Measurements from ENCODE around the gene TDRD9.

The TDRD9 gene

DNA sequence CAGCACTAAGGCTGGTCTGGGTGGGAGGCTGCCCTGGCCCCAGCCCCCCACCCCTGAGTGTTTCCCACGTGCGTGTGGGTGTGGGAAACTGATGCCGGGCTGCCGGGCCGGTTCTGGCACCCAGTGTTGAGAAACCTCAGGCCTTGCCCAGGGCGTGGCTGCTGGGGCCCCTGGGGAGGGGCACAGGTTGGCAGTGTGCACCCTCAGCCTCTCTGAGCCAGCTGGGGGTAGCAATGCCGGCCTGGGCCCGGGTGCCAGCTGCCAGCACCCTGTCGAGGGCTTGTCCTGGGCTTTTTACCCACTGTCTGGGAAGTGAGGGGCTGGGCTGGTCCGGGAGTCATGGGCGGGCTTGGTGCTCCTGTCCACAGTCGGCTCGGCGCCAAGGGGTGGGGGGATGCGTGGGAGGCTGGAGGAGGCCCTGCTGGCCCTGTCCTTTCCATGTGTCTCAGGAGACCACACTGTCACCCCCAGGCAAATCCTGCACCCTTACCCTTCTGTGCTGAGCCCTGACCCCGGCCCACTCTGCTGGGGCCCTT, 172.9 kb downstream of the TDRD9 start:
- no peak for DNase-seq (ENCODE audit: extremely low read depth, insufficient read length)
- Histone ChIP-seq H3K27me3 (replicated peaks; ENCODE audit: control insufficient read depth, insufficient read depth, low read length) (no peaks in the 10 kb centered on the region), H3K36me3 (ENCODE audit: control insufficient read depth, insufficient read depth, low read length) (no peaks in the 10 kb centered on the region), H3K4me3 (replicated peaks; ENCODE audit: low read depth, low read length) (no peak overlapping the region)
- TF ChIP-seq, protein P1, sequence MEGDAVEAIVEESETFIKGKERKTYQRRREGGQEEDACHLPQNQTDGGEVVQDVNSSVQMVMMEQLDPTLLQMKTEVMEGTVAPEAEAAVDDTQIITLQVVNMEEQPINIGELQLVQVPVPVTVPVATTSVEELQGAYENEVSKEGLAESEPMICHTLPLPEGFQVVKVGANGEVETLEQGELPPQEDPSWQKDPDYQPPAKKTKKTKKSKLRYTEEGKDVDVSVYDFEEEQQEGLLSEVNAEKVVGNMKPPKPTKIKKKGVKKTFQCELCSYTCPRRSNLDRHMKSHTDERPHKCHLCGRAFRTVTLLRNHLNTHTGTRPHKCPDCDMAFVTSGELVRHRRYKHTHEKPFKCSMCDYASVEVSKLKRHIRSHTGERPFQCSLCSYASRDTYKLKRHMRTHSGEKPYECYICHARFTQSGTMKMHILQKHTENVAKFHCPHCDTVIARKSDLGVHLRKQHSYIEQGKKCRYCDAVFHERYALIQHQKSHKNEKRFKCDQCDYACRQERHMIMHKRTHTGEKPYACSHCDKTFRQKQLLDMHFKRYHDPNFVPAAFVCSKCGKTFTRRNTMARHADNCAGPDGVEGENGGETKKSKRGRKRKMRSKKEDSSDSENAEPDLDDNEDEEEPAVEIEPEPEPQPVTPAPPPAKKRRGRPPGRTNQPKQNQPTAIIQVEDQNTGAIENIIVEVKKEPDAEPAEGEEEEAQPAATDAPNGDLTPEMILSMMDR (IDR thresholded peaks at IDR 0.05; ENCODE audit: insufficient read depth, low read length, poor library complexity, severe bottlenecking): no peak

DNA sequence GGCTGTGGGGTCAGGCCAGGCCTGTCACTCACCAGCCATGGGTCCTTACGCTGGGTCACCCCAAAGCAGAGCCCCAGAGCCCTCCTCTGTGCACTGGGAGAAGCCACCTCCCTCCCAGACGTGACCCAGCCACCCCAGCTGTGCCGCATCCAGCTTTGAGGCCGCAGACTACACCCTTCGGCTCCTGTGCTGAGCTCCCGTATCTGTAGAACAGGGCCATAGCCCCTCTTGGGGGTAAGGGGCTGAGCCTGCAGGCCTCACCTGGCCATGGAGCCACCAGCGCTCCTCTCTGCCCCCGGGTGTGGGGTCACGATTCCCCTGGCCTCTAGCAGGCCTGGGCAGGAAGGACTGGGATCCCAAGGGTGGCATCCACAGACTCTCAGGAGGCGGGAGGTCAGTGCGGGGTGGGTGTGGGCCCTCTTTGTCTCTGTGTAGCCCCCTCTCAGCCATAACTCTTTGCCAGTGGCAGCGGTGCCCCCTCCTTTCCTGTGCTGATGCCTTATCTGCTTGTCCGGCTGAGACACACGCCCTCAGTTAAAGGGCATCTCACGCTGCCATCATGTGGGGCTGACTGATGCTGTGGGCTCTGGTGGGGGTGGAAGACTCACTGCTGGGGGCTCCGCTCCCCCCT, 173.5 kb downstream of the TDRD9 start:
- no peak overlapping the region for H3K4me3 ChIP-seq (replicated peaks; ENCODE audit: low read depth, low read length)
- H3K27me3 ChIP-seq (replicated peaks; ENCODE audit: control insufficient read depth, insufficient read depth, low read length): no peaks in the 10 kb centered on the region
- H3K36me3 ChIP-seq (ENCODE audit: control insufficient read depth, insufficient read depth, low read length): no peaks in the 10 kb centered on the region
- no peak for DNase-seq (ENCODE audit: extremely low read depth, insufficient read length)
- TF ChIP-seq, protein P1 (IDR thresholded peaks at IDR 0.05; ENCODE audit: insufficient read depth, low read length, poor library complexity, severe bottlenecking): no peak

Measured in GM06990 (cell line).